ENCODE data around the gene APC2.
"Not testable (repeated sequence)": the region's sequence is repeated elsewhere in the genome, so short reads cannot be mapped to it uniquely, and the experiment has no call there.

APC2 gene

GRCh38 chr19:1418496-1418775 lies 31.5 kb upstream of the APC2 start:
- Histone ChIP-seq H3K4me1 (ENCODE audit: insufficient read depth, low read length) (peaks cover 11% of the 10 kb centered on the region), H3K9me3 (ENCODE audit: insufficient read depth, low read depth, low read length) (no peaks in the 10 kb centered on the region), H3K27me3 (ENCODE audit: insufficient read depth, low read length) (no peaks in the 10 kb centered on the region), H3K4me3 (ENCODE audit: low read length) (no peak overlapping the region), H3K9ac (ENCODE audit: low read depth, low read length) (no peak overlapping the region), H3K36me3 (ENCODE audit: insufficient read depth, low read length) (peaks cover 64% of the 10 kb centered on the region), H3K27ac (ENCODE audit: low read depth, low read length) (no peak overlapping the region)
- WGBS, result 94% methylated on average over 13 of the region's 13 CpGs

- 97% methylated on average over 21 of the region's 21 CpGs for WGBS
- H3K36me3 ChIP-seq (ENCODE audit: insufficient read depth, low read length), result peaks cover 68% of the 10 kb centered on the region
Measured at GRCh38 chr19:1418951-1419738, 30.8 kb upstream of the APC2 start.

GRCh38 chr19:1420085-1420484 lies 29.8 kb upstream of the APC2 start:
- Histone ChIP-seq H3K4me1 (ENCODE audit: insufficient read depth, low read length) (peaks cover 11% of the 10 kb centered on the region), H3K36me3 (ENCODE audit: insufficient read depth, low read length) (peaks cover 77% of the 10 kb centered on the region)
- H3K27me3 ChIP-seq (ENCODE audit: insufficient read depth, low read length); H3K27ac ChIP-seq (ENCODE audit: low read depth, low read length); H3K9ac ChIP-seq (ENCODE audit: low read depth, low read length); H3K4me3 ChIP-seq (ENCODE audit: low read length); H3K9me3 ChIP-seq (ENCODE audit: insufficient read depth, low read depth, low read length): not testable (repeated sequence)
- WGBS, result 97% methylated on average over 22 of the region's 43 CpGs

More at GRCh38 chr19:1418951-1419738, 30.8 kb upstream of the APC2 start:
- Histone ChIP-seq H3K27ac (ENCODE audit: low read depth, low read length) (no peak overlapping the region), H3K9me3 (ENCODE audit: insufficient read depth, low read depth, low read length) (no peaks in the 10 kb centered on the region), H3K9ac (ENCODE audit: low read depth, low read length) (no peak overlapping the region), H3K4me1 (ENCODE audit: insufficient read depth, low read length) (peaks cover 11% of the 10 kb centered on the region), H3K27me3 (ENCODE audit: insufficient read depth, low read length) (no peaks in the 10 kb centered on the region), H3K4me3 (ENCODE audit: low read length) (no peak overlapping the region)

- WGBS, result 94% methylated on average over 15 of the region's 15 CpGs
- Histone ChIP-seq H3K4me3 (ENCODE audit: low read length) (no peak overlapping the region), H3K27ac (ENCODE audit: low read depth, low read length) (no peak overlapping the region), H3K9me3 (ENCODE audit: insufficient read depth, low read depth, low read length) (no peaks in the 10 kb centered on the region), H3K36me3 (ENCODE audit: insufficient read depth, low read length) (peaks cover 82% of the 10 kb centered on the region), H3K9ac (ENCODE audit: low read depth, low read length) (no peak overlapping the region), H3K27me3 (ENCODE audit: insufficient read depth, low read length) (no peaks in the 10 kb centered on the region), H3K4me1 (ENCODE audit: insufficient read depth, low read length) (peaks cover 9% of the 10 kb centered on the region)
Measured at GRCh38 chr19:1420590-1420989, 29.3 kb upstream of the APC2 start.

- Histone ChIP-seq H3K4me1 (ENCODE audit: insufficient read depth, low read length) (peaks cover 1% of the 10 kb centered on the region), H3K27me3 (ENCODE audit: insufficient read depth, low read length) (no peaks in the 10 kb centered on the region), H3K4me3 (ENCODE audit: low read length) (no peak overlapping the region), H3K27ac (ENCODE audit: low read depth, low read length) (no peak overlapping the region), H3K9me3 (ENCODE audit: insufficient read depth, low read depth, low read length) (no peaks in the 10 kb centered on the region), H3K9ac (ENCODE audit: low read depth, low read length) (no peak overlapping the region), H3K36me3 (ENCODE audit: insufficient read depth, low read length) (peaks cover 90% of the 10 kb centered on the region)
- 95% methylated on average over 37 of the region's 37 CpGs for WGBS
Measured at GRCh38 chr19:1421218-1421957, 28.5 kb upstream of the APC2 start.

GRCh38 chr19:1421958-1422305 lies 28.0 kb upstream of the APC2 start:
- H3K4me3 ChIP-seq (ENCODE audit: low read length), result no peak overlapping the region
- no peaks in the 10 kb centered on the region for H3K4me1 ChIP-seq (ENCODE audit: insufficient read depth, low read length)
- no peaks in the 10 kb centered on the region for H3K27me3 ChIP-seq (ENCODE audit: insufficient read depth, low read length)
- no peak overlapping the region for H3K27ac ChIP-seq (ENCODE audit: low read depth, low read length)
- no peak overlapping the region for H3K9ac ChIP-seq (ENCODE audit: low read depth, low read length)
- no peaks in the 10 kb centered on the region for H3K9me3 ChIP-seq (ENCODE audit: insufficient read depth, low read depth, low read length)
- peaks cover 95% of the 10 kb centered on the region for H3K36me3 ChIP-seq (ENCODE audit: insufficient read depth, low read length)
- WGBS, result 93% methylated on average over 22 of the region's 22 CpGs

GRCh38 chr19:1422360-1422759 lies 27.6 kb upstream of the APC2 start:
- no peaks in the 10 kb centered on the region for H3K9me3 ChIP-seq (ENCODE audit: insufficient read depth, low read depth, low read length)
- no peak overlapping the region for H3K27ac ChIP-seq (ENCODE audit: low read depth, low read length)
- H3K9ac ChIP-seq (ENCODE audit: low read depth, low read length), result no peak overlapping the region
- no peaks in the 10 kb centered on the region for H3K4me1 ChIP-seq (ENCODE audit: insufficient read depth, low read length)
- no peak overlapping the region for H3K4me3 ChIP-seq (ENCODE audit: low read length)
- H3K36me3 ChIP-seq (ENCODE audit: insufficient read depth, low read length), result peaks cover 96% of the 10 kb centered on the region
- H3K27me3 ChIP-seq (ENCODE audit: insufficient read depth, low read length), result no peaks in the 10 kb centered on the region
- WGBS, result 94% methylated on average over 16 of the region's 16 CpGs

GRCh38 chr19:1422943-1423342 lies 27.0 kb upstream of the APC2 start:
- Histone ChIP-seq H3K27ac (ENCODE audit: low read depth, low read length) (no peak overlapping the region), H3K36me3 (ENCODE audit: insufficient read depth, low read length) (peaks cover 96% of the 10 kb centered on the region), H3K9me3 (ENCODE audit: insufficient read depth, low read depth, low read length) (no peaks in the 10 kb centered on the region), H3K27me3 (ENCODE audit: insufficient read depth, low read length) (no peaks in the 10 kb centered on the region), H3K4me1 (ENCODE audit: insufficient read depth, low read length) (no peaks in the 10 kb centered on the region), H3K9ac (ENCODE audit: low read depth, low read length) (no peak overlapping the region), H3K4me3 (ENCODE audit: low read length) (no peak overlapping the region)
- 95% methylated on average over 24 of the region's 24 CpGs for WGBS

- no peak overlapping the region for H3K27ac ChIP-seq (ENCODE audit: low read depth, low read length)
Measured at GRCh38 chr19:1423436-1424191, 26.3 kb upstream of the APC2 start.

GRCh38 chr19:1424192-1424955 lies 25.5 kb upstream of the APC2 start:
- Histone ChIP-seq H3K4me1 (ENCODE audit: insufficient read depth, low read length) (no peaks in the 10 kb centered on the region), H3K27me3 (ENCODE audit: insufficient read depth, low read length) (no peaks in the 10 kb centered on the region), H3K9ac (ENCODE audit: low read depth, low read length) (no peak overlapping the region), H3K36me3 (ENCODE audit: insufficient read depth, low read length) (peaks cover 96% of the 10 kb centered on the region), H3K27ac (ENCODE audit: low read depth, low read length) (no peak overlapping the region), H3K4me3 (ENCODE audit: low read length) (no peak overlapping the region), H3K9me3 (ENCODE audit: insufficient read depth, low read depth, low read length) (no peaks in the 10 kb centered on the region)
- 93% methylated on average over 40 of the region's 42 CpGs for WGBS

More at GRCh38 chr19:1423436-1424191, 26.3 kb upstream of the APC2 start:
- Histone ChIP-seq H3K4me3 (ENCODE audit: low read length) (no peak overlapping the region), H3K36me3 (ENCODE audit: insufficient read depth, low read length) (peaks cover 96% of the 10 kb centered on the region), H3K9me3 (ENCODE audit: insufficient read depth, low read depth, low read length) (no peaks in the 10 kb centered on the region), H3K9ac (ENCODE audit: low read depth, low read length) (no peak overlapping the region), H3K27me3 (ENCODE audit: insufficient read depth, low read length) (no peaks in the 10 kb centered on the region), H3K4me1 (ENCODE audit: insufficient read depth, low read length) (no peaks in the 10 kb centered on the region)
- 96% methylated on average over 40 of the region's 40 CpGs for WGBS
